GM19395 (cell line): ENCODE measurements around the gene C9orf85.
"Not testable (repeated sequence)": the region's sequence is repeated elsewhere in the genome, so short reads cannot be mapped to it uniquely, and the experiment has no call there.

Experiments
- ATAC-seq: cut with Tn5 transposase; IDR thresholded peaks from one replicate; pipeline ENCODE4 v1.9.1; 2021; ENCODE audit warnings: mild to moderate bottlenecking, moderate library complexity; ENCODE audit not compliant: unreplicated experiment

The C9orf85 gene

GRCh38 chr9:71937898-71938297, 26.5 kb downstream of the C9orf85 start:
- ATAC-seq = no peak

DNA sequence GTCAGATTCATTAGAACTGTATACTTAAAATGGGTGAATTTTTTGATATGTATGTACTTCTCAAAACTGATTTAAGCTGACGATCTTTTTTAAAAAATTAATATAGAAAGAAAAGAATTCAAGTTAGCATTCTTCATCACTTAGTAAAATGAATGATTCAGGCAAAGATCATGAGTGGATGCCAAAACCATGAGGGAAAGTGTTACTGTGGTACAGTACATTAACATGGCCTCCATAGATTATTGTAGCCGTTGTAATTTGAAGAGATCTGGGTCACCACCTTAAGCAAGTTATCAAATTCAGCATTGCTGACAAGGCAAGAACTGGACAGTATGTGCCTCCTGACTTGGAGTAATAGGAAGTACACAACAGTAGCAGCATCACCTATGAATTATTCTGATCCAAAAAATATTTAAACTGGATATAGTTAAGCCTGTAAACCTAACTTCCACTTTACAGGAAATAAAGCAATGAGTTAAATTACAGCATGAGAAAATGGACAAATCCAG, 29.7 kb downstream of the C9orf85 start:
- ATAC-seq = no peak

DNA sequence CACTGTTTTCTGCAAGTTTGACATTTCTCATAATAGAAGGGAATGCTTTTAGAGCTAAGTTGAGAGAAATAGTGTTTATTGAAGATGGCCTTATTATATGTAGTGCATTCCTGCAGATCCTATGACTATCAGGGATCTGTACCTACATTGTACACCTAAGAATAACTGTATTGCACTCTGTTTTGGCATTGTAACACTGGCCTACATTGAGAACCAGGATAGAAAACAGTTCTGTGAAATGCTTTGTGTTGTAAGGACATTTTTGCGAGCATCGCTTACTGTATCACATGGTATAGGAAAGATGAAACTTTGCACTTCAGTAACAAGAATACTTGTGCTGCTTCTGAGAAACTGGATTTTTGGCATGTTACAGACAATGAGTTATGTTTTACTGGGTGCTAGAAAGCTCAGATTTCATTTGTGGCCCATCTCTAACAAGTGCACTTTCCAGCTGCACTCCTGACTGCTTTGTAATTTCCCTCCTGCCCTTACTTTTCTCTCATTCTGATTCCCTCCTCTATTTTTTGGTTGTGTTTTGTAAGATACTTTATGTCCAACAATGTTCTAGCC, 30.6 kb downstream of the C9orf85 start:
- no peak for ATAC-seq

DNA sequence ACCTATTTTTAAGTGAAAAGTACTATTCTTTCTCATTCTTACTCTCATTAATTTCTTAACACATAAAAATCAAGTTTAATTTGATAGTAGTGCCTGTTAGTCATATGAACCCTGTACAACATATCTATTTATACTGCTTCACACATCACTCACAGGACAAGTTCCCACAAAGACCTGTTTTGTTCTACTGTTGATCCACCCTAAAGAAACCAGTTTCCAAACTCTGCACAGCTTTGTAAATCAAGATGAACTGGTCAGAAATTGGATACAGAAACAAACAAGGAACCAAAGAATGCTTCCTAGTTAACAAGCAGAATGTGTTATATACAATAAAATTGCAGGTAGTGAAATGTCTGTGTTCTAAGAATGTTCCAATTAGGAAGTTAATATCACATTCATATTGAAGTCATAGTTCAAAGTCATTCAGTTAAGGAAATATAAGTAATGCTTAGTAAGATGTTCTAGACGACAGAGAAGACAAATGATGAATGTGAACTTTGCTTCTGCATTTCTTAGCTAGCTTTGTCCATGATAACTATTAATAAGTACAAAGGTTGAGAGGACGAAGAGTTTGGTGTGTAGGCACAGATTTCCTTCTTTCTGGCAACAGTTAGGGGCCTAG, 33.4 kb downstream of the C9orf85 start:
- ATAC-seq = no peak

DNA sequence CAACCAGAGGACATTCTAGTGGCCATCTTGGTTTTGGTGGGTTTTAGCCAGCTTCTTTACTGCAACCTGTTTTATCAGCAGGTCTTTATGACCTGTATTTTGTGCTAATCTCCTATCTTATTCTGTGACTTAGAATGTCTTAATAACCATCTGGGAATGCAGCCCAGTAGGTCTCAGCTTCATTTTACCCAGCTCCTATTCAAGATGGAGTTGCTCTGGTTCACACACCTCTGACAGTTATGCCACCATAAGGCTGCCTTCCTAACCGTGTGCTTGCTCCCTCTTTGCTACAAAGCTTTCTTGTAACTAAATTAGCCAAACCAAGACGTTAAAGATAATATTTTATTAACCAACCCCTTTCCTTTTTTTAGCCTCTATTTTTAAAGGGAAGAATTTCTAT, 43.2 kb downstream of the C9orf85 start:
- not testable (repeated sequence) for ATAC-seq

- ATAC-seq = peak; percentile 83
These were observed 44.0 kb downstream of the C9orf85 start for GRCh38 chr9:71955300-71955915.

GRCh38 chr9:71962328-71962727, 50.9 kb downstream of the C9orf85 start:
- no peak for ATAC-seq

- not testable (repeated sequence) for ATAC-seq
These were observed 52.1 kb downstream of the C9orf85 start for GRCh38 chr9:71963471-71963996.

- no peak for ATAC-seq
These were observed 54.0 kb downstream of the C9orf85 start for GRCh38 chr9:71965403-71965802.

DNA sequence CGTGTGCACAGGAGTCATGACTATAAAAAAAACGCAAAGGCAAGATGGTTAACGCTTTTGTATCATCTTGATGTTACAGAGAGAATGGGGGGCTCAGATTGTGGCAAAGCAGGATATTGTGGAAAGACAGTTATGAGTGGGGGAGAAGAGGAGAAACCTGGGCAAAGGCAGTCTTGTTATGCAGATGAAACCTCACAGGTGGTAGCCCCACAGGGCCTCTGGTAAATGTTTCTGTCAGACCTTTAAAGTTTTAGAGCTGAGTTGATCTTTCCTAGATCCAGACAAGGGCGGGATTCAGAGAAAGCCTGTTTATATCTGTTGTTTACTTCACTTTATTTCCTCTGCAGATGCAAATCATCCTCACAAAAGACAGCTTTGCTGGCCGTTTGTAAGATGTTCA, 55.2 kb downstream of the C9orf85 start:
- ATAC-seq = no peak

- ATAC-seq = no peak
These were observed 57.2 kb downstream of the C9orf85 start for GRCh38 chr9:71968541-71969090.

DNA sequence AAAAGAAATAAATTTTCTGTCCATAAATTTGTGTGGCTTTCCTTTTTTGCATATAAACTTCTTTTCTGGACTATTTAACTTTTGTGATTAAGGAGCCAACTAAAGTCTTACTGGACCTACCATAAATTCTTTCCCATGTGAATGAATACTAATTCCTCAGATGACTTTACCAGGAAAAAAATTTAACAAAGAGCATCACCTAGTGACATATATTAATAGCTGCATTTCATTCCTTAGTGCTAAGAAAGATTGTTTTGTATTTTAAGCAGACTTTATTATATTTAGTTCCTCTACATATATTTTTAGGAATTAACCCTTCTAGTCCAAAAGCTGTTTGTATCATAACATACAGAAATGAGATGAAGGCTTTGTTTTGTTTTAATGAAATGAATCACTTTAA, 64.4 kb downstream of the C9orf85 start:
- no peak for ATAC-seq

DNA sequence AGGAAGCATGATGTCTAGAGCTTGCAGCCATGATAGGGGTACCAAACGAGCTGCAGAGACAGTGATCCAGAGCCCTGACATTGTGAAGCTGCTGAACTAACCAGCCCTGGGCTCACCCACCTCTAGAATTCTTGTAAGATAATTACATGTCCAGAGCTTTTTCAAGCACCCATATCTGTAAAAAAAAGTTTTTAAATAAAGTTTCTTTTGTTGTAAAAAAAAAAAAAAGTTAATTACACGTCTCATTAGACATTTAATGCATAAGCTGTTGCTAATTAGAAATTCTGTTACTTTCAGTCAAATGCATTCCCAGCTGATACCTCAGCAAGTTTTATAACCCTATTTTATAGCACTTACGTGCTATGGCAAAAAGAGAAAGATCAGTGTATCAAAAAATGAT, 65.6 kb downstream of the C9orf85 start:
- ATAC-seq = no peak

DNA sequence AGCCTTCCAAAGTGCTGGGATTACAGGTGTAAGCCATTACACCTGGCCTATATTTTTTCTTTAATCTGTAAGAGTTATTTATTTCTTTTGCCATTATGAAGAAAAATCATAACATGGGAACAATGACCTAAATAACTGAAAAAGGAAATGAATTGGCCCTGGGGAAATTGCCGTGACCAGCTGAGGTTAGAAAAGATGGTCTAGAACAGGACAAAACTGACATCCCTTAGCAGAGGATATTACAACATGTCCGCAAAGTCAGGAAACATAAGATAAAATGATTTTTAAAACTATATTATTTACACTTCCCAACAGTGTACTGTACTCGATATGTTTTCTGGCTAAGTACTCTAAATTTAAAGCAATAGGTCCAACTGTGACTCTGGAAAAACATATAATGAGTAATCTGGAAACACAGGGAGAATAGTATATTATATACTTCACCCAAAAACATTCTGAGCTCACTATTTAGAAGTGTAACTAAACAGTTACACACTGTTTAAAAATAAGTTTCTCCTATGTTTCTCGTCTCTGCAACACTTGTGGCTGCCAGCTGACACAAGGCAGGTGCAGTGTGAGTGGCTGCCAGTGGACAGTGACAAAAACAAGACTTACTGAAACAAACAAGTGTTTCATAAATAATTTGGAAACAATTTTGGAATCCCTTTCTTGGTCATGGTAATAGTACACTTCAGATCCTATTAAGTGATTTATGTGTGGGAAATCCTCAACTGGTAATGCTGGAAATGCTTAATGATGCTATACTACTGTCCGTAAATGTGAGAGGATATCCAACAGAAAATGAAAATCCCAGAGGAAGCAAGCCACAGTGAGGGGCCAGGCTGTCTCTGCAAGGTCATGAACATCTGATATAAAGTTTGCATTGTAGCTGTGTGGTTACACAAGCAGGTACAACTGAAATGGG, 69.1 kb downstream of the C9orf85 start:
- no peak for ATAC-seq

DNA sequence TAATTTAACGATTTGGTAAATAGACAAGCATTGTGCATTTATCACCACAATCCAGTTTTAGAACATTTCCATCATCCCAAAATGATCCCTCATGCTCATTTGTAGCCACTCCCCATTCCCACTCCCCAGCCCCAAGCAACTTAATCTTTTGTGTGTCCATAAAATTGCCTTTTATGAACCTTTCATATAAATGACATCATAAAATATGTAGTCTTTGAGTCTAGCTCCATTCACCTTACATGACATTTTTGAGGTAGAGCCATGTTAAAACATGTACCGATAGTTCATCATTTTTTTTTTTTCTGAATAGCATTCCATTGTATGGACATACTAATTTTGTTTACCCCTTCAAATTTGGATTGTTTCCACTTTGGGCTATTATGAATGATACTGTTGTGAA, 70.5 kb downstream of the C9orf85 start:
- no peak for ATAC-seq

DNA sequence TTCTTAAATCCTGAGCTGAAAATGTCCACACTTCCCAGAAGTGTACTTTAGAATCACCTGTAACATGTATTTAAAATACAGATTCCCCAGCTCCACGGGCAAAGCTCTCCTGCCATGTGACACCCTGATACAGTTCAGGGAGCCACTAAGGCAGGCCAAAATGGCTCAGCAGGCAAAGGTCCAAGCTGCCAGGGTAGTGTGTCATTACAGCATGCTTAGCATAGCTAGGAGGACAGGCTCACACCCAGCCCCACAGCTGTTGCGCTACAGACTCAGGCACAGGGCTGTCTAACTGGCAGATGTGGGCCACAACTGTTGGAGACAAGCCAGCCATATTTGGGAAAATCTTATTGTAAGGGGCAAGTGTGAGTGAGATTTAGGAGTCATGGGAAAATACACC, 73.0 kb downstream of the C9orf85 start:
- ATAC-seq = no peak

- no peak for ATAC-seq
These were observed 73.4 kb downstream of the C9orf85 start for GRCh38 chr9:71984831-71985281.

DNA sequence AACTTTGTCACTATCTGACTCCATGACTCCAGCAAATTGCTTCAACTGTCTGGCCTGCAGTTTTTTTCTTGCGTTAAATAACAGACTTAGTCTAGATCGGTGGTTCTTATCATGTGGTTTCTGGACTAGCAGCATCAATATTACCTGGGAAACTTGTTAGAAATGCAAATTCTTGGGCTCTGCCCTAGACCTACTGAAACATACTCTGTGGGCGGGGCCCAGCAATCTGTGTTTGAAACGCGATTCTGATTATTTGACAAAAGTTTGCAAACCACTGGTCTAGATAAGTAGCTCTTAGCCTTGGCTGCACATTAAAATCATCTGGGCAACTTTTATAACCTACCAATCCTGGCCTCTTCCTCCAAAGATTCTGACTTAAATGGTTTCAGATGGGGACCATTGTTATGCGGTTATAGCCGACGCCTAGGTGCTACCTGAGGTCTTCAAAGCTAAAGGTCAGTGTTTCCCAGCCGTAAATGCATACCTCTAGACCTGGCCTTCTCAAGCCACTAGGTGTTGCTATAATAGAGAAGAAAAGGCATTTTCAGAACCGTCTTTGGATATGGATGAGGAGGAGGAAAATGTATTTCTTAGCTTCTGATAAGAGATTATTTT, 74.0 kb downstream of the C9orf85 start:
- no peak for ATAC-seq

- no peak for ATAC-seq
These were observed 75.5 kb downstream of the C9orf85 start for GRCh38 chr9:71986900-71987299.
